T-cell (primary cell): Measurements from ENCODE around the gene KRTAP9-1. TPM values are rescaled to one million over a fixed set of nuclear protein-coding genes. Genes with fewer than 3 reads are reported as not detected.
"Not testable (repeated sequence)": the region's sequence is repeated elsewhere in the genome, so short reads cannot be mapped to it uniquely, and the experiment has no call there.

ENCODE experiments used
- ATAC-seq, 4 experiments: fragments of 200-7000 bp in 3 of 4; fragments of 150-1000 bp in 1 of 4; cut with Tn5 transposase; replicated peaks in 1 of 4; 1 replicate in 3 of 4; 2 replicates in 1 of 4; pipeline ENCODE4 v1.10.0; 2021; ENCODE audit warnings: moderate library complexity in 3 of 4, mild to moderate bottlenecking in 2 of 4, moderate number of reproducible peaks in 1 of 4
- CTCF ChIA-PET, 2 donors: fragments of 300-600 bp; sonication (Branson Sonifier 250); formaldehyde crosslinking; loops; one replicate each; lab custom pipeline; 2022; ENCODE audit warnings: antibody characterized with exemption in 2 of 2; lab: Charles Lee
- POLR2A ChIA-PET, 2 donors: fragments of 300-600 bp; sonication (Branson Sonifier 250); formaldehyde crosslinking; loops; one replicate each; lab custom pipeline; 2022; ENCODE audit warnings: antibody characterized with exemption in 2 of 2; lab: Charles Lee
- DNase-seq, 35 experiments: peaks; one replicate each; pipeline versions ENCODE4 v3.0.0 to v3.0.0-alpha.2; 2013 to 2023
- H3K27ac ChIP-seq: one replicate; pipeline ENCODE4 v1.5.1; 2013; ENCODE audit warnings: low read length
- H3K27me3 ChIP-seq, 2 experiments: replicated peaks in 1 of 2; 1 replicate in 1 of 2; 2 replicates in 1 of 2; pipeline versions ENCODE4 v1.6.1 to v1.7.0; 2013; ENCODE audit warnings: low read length in 1 of 2, mixed read lengths in 1 of 2; ENCODE audit not compliant: control insufficient read depth in 2 of 2, insufficient read depth in 2 of 2; ENCODE audit errors: extremely low read depth in 1 of 2
- H3K36me3 ChIP-seq, 2 donors: 1 replicate in 1 of 2; 2 replicates in 1 of 2; pipeline versions ENCODE4 v1.6.1 to v1.7.0; 2013; ENCODE audit warnings: low read length in 1 of 2; ENCODE audit not compliant: control insufficient read depth in 2 of 2, insufficient read depth in 1 of 2; ENCODE audit errors: extremely low read depth in 1 of 2
- H3K4me1 ChIP-seq, 2 experiments: 1 replicate in 1 of 2; 2 replicates in 1 of 2; pipeline versions ENCODE4 v1.6.1 to v1.7.0; 2013; ENCODE audit warnings: low read length in 2 of 2, mixed read lengths in 1 of 2; ENCODE audit not compliant: insufficient read depth in 2 of 2, control insufficient read depth in 1 of 2; ENCODE audit errors: extremely low read depth in 1 of 2
- H3K4me3 ChIP-seq, 2 donors: 1 replicate in 1 of 2; 2 replicates in 1 of 2; pipeline versions ENCODE4 v1.5.1 to v1.7.0; 2013; ENCODE audit warnings: mild to moderate bottlenecking in 2 of 2, low read length in 1 of 2, moderate library complexity in 1 of 2; ENCODE audit not compliant: control insufficient read depth in 1 of 2; ENCODE audit errors: extremely low read depth in 1 of 2
- H3K9me3 ChIP-seq: 2 replicates; pipeline ENCODE4 v1.7.0; 2013
- H3K27ac Mint-ChIP-seq, 2 donors: one replicate each; pipeline ENCODE4 v1.8.0; 2020 to 2021; ENCODE audit warnings: mild to moderate bottlenecking in 2 of 2, mixed read lengths in 2 of 2
- H3K27me3 Mint-ChIP-seq, 2 donors: one replicate each; pipeline ENCODE4 v1.8.0; 2021 to 2022; ENCODE audit warnings: mixed read lengths in 2 of 2
- H3K36me3 Mint-ChIP-seq: one replicate; pipeline ENCODE4 v1.8.0; 2021; ENCODE audit warnings: mixed read lengths
- H3K4me1 Mint-ChIP-seq, 3 donors: one replicate each; pipeline ENCODE4 v1.8.0; 2020 to 2022; ENCODE audit warnings: mixed read lengths in 3 of 3, mild to moderate bottlenecking in 1 of 3
- H3K4me3 Mint-ChIP-seq, 3 donors: one replicate each; pipeline ENCODE4 v1.8.0; 2020 to 2022; ENCODE audit warnings: mild to moderate bottlenecking in 3 of 3, mixed read lengths in 3 of 3, moderate library complexity in 3 of 3
- H3K9me3 Mint-ChIP-seq, 3 donors: one replicate each; pipeline ENCODE4 v1.8.0; 2020 to 2022; ENCODE audit warnings: mixed read lengths in 3 of 3
- WGBS: methylation state at CpG from one replicate; pipeline ENCODE4 v1.1.5; 2013; ENCODE audit warnings: missing lambda C conversion rate; ENCODE audit not compliant: insufficient coverage; 5-methylcytosine and 5-hydroxymethylcytosine counted together
- total RNA-seq, 35 experiments: library from RNA in 6 of 35; stranded (reverse) in 6 of 35; fragments of 120-200 nt in 1 of 35; gene quantifications; one replicate each; pipeline versions ENCODE4 v1.2.1 to v1.2.4 and lab custom pipeline; 2013 to 2026

Gene KRTAP9-1
- total RNA-seq, 5 donors from 2014 or later (not counting 1 experiment from before 2014, with no cell fraction given) = not detected

GRCh38 chr17:41223821-41224220 is 34.1 kb downstream of the KRTAP9-1 start:
- no peak overlapping the region for H3K4me3 ChIP-seq
- Mint-ChIP-seq H3K9me3 (peaks cover 2 to 6% (median 6%) of the 10 kb centered on the region in 3 donors), H3K27me3 (peaks cover 9 to 11% of the 10 kb centered on the region in 2 donors), H3K4me1 (peaks cover 0 to 12% (median 1%) of the 10 kb centered on the region in 3 donors), H3K36me3 (no peaks in the 10 kb centered on the region), H3K27ac (no peak overlapping the region), H3K4me3 (no peak overlapping the region)
- no peak for DNase-seq
- H3K36me3 ChIP-seq = no peaks in the 10 kb centered on the region
- WGBS = no CpG with 5 or more reads among the region's 2 CpGs
- H3K27me3 ChIP-seq = peaks cover 0 to 2% of the 10 kb centered on the region in 2 experiments
- no peaks in the 10 kb centered on the region for H3K4me1 ChIP-seq
- no peak for ATAC-seq
- ChIA-PET POLR2A (no interaction called here), CTCF (no interaction called here)
- no peak overlapping the region for H3K27ac ChIP-seq
- H3K9me3 ChIP-seq = no peaks in the 10 kb centered on the region

GRCh38 chr17:41226051-41226450 is 36.4 kb downstream of the KRTAP9-1 start:
- no peak for ATAC-seq
- 100% methylated on average over 4 of the region's 6 CpGs for WGBS
- Mint-ChIP-seq H3K4me3 (no peak overlapping the region), H3K27ac (no peak overlapping the region), H3K9me3 (no peaks in the 10 kb centered on the region), H3K27me3 (peaks cover 7 to 9% of the 10 kb centered on the region in 2 donors), H3K36me3 (no peaks in the 10 kb centered on the region), H3K4me1 (peaks cover 1 to 22% (median 3%) of the 10 kb centered on the region in 3 donors)
- ChIA-PET CTCF (no interaction called here), POLR2A (no interaction called here)
- H3K27me3 ChIP-seq = peaks cover 2% of the 10 kb centered on the region in 2 experiments
- H3K9me3 ChIP-seq = no peaks in the 10 kb centered on the region
- no peak overlapping the region for H3K27ac ChIP-seq
- no peaks in the 10 kb centered on the region for H3K4me1 ChIP-seq
- no peak for DNase-seq
- no peak overlapping the region for H3K4me3 ChIP-seq
- no peaks in the 10 kb centered on the region for H3K36me3 ChIP-seq

GRCh38 chr17:41226598-41227095 is 37.0 kb downstream of the KRTAP9-1 start, which contains the start of gene KRTAP9-2:
KRTAP9-2 (plus strand) TSS chr17:41226648; CDS start chr17:41226655, 7 bp downstream.
- H3K27ac Mint-ChIP-seq, H3K36me3 Mint-ChIP-seq, H3K4me1 ChIP-seq, H3K27me3 Mint-ChIP-seq, H3K36me3 ChIP-seq, CTCF ChIA-PET, H3K9me3 Mint-ChIP-seq, H3K4me3 Mint-ChIP-seq, H3K4me3 ChIP-seq, H3K9me3 ChIP-seq, H3K27ac ChIP-seq, H3K27me3 ChIP-seq, ATAC-seq, DNase-seq, POLR2A ChIA-PET: not testable (repeated sequence)
- 85% methylated on average over 2 of the region's 4 CpGs for WGBS
- peaks cover 0 to 17% (median 3%) of the 10 kb centered on the region in 3 donors for H3K4me1 Mint-ChIP-seq

- no peak for DNase-seq
- ChIA-PET CTCF (interaction anchor here in 1 of 2 donors (1.1 kb wide), 1 partner anchor 92 kb away, joined by 3 read pairs; no protein-coding TSS in a partner anchor), POLR2A (no interaction called here)
- Histone ChIP-seq H3K27ac (no peak overlapping the region), H3K4me1 (no peaks in the 10 kb centered on the region), H3K9me3 (no peaks in the 10 kb centered on the region), H3K27me3 (peaks cover 2% of the 10 kb centered on the region in 2 experiments), H3K36me3 (no peaks in the 10 kb centered on the region), H3K4me3 (no peak overlapping the region)
- H3K27me3 Mint-ChIP-seq = peaks cover 15 to 18% of the 10 kb centered on the region in 2 donors
- H3K4me1 Mint-ChIP-seq = peaks cover 0 to 18% (median 3%) of the 10 kb centered on the region in 3 donors
- no peak for ATAC-seq
- H3K9me3 Mint-ChIP-seq = no peaks in the 10 kb centered on the region
- H3K27ac Mint-ChIP-seq = no peak overlapping the region
- no peak overlapping the region for H3K4me3 Mint-ChIP-seq
- H3K36me3 Mint-ChIP-seq = no peaks in the 10 kb centered on the region
These were observed 40.4 kb downstream of the KRTAP9-1 start for GRCh38 chr17:41230094-41230493.

GRCh38 chr17:41231731-41232130 is 42.0 kb downstream of the KRTAP9-1 start:
- H3K27ac ChIP-seq = no peak overlapping the region
- no peak overlapping the region for H3K4me3 ChIP-seq
- ATAC-seq (no peak), DNase-seq (no peak)
- no peaks in the 10 kb centered on the region for H3K36me3 ChIP-seq
- Mint-ChIP-seq H3K4me1 (peaks cover 0 to 26% (median 3%) of the 10 kb centered on the region in 3 donors), H3K4me3 (no peak overlapping the region), H3K27ac (no peak overlapping the region), H3K9me3 (no peaks in the 10 kb centered on the region), H3K36me3 (no peaks in the 10 kb centered on the region), H3K27me3 (peaks cover 24 to 27% of the 10 kb centered on the region in 2 donors)
- ChIA-PET POLR2A (no interaction called here), CTCF (no interaction called here)
- WGBS = 93% methylated on average over 6 of the region's 6 CpGs
- H3K4me1 ChIP-seq = no peaks in the 10 kb centered on the region
- peaks cover 0 to 2% of the 10 kb centered on the region in 2 experiments for H3K27me3 ChIP-seq
- H3K9me3 ChIP-seq = no peaks in the 10 kb centered on the region

GRCh38 chr17:41232399-41233105 is 42.9 kb downstream of the KRTAP9-1 start, which contains the start of gene KRTAP9-3:
KRTAP9-3 (plus strand) TSS chr17:41232449; CDS start chr17:41232502, 53 bp downstream.
- H3K27ac Mint-ChIP-seq, CTCF ChIA-PET, POLR2A ChIA-PET: not testable (repeated sequence)

More at GRCh38 chr17:41232399-41233105, 42.9 kb downstream of the KRTAP9-1 start, which contains the start of gene KRTAP9-3:
- not testable (repeated sequence) for H3K4me1 ChIP-seq, H3K4me3 Mint-ChIP-seq, H3K27me3 ChIP-seq, DNase-seq, H3K36me3 ChIP-seq, H3K27ac ChIP-seq, H3K36me3 Mint-ChIP-seq, H3K4me3 ChIP-seq, ATAC-seq, H3K9me3 ChIP-seq, H3K9me3 Mint-ChIP-seq
- Mint-ChIP-seq H3K4me1 (peaks cover 0 to 26% (median 3%) of the 10 kb centered on the region in 3 donors), H3K27me3 (peaks cover 24 to 27% of the 10 kb centered on the region in 2 donors)
- WGBS = 100% methylated on average over 1 of the region's 1 CpG
